ENCODE measurements around the gene MTA3.

Gene MTA3

GRCh38 chr2:42742740-42743658, 174.6 kb downstream of the MTA3 start:
- DNase-seq, result no peak

DNA sequence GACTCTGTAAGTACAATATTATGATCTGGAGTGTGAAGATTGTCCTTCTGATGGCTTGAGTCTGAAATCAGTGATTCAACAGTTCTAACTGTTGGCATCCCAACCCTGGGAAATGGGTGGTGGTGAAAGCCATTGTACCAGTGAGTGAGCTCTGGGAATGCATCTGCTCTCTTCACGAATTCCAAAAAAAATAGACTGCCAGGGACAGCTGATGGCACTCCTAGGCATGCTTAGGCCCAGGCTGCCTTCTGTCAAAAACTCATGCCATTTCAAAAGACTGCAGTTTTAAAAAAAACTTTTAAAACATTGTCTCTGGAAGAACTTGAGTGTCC, 175.2 kb downstream of the MTA3 start:
- DNase-seq, result no peak

GRCh38 chr2:42744545-42745082, 176.2 kb downstream of the MTA3 start:
- DNase-seq, result no peak

- no peak for DNase-seq
These were observed 179.0 kb downstream of the MTA3 start for GRCh38 chr2:42747422-42747821.

DNA sequence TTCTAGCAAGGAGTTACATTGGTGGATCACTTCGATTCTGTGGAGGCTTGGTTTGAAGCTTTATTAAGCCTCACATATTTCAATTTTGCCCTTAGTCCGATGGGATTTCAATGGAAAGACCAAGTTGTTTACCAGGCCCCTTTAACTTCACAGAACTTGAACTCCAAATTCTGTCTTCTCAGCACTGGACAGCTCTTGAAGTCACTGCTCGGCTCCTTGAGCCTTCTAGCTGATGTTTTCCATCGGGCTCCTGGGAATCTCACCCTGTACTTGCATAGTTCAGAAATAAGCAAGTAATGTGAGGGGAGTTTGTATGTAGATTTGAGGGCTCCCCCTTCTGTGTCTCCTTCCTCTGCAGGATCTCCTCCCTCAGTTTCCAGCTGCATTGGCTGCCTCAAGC, 180.4 kb downstream of the MTA3 start:
- DNase-seq, result no peak

- no peak for DNase-seq
These were observed 183.9 kb downstream of the MTA3 start for GRCh38 chr2:42752314-42752713.

- no peak for DNase-seq
These were observed 184.7 kb downstream of the MTA3 start for GRCh38 chr2:42752816-42753813.

DNA sequence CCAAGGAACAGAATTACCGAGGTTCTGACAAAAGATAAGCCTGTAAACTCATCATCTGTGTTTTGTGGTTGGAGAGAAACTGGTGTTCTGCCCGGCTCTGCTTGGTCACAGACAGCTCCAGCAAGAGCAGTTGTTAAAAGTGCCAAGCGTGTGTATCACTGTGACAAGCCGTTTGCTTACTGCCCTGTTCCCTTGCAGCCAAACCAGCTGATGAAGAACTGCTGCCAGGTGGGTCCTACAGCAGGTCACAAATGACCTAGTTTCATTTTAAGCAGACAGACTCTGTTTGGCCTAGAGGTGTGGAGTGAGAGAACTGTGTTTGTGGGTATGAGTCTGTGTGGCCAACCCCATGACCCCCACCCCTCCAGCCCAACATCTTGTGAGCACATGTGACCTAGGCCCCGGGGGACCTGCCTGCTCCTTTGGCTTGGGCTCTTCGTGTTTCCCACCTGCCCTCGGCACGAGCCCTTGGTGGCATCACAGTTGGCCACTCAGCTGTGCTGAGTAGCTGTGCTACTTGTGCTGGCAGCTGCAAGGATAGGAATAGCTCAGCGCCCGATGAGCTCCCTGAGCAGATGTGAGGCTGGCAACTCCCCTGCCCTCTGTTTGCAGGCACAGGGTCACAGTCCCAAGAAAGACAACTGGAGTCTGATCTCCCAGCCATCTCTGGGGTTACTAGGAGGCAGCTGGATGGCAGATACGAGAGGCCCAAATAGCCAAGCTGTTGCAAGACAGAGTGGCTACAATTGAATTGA, 185.8 kb downstream of the MTA3 start:
- DNase-seq, result peak; percentile 45 to 81

DNA sequence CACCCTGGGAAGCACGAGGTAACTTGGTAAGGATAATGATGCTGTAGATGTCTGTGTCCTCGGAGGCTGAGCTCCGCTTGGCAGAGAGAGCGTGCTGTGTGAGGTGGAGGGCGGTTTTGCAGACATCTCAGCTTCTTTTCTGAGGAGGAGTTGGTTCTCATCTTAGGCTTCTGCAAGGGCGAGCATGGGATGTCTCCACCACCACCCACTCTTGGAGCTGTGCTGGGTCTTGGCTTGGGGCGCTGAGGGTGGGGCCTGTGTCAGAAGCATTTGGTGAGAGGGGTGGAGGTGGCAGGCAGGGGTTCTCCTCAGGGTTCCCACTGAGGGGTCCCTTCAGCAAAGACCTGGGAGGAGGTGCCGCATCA, 186.3 kb downstream of the MTA3 start:
- DNase-seq, result no peak

DNA sequence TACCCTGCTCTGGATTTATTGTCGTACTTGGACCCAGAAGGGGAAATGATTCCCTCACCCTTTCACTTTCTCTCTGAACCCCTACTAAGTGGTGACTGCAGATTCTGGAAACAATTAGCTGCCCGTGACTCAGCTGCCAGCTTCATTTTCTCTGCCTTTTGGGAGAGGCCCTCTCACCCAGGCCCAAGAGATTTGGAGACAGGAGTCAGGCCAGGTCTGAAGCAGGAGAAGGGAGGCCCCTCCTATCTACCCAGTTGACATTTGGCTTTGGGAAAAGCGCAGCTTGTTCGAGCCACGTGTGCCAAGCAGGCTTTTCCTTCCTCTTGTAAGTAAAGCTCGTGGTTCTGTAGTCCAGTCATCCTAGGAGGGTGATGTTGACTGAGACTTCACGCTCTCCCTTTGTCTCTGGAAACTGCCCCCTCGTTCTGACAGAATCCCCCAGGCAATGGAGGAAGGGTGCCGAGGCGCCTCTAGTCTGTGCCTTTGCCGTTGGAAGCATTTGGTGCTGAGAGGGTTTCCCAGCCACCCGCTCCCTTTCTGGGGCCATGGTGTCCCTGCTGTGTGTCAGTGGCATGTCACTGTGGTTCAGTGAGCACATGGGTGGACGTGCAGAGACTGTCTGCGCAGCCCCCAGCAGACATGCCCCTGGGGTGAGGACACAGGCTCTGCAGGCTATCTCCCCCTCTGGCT, 186.9 kb downstream of the MTA3 start:
- DNase-seq, result no peak

GRCh38 chr2:42756150-42756775, 187.8 kb downstream of the MTA3 start:
- no peak for DNase-seq

DNA sequence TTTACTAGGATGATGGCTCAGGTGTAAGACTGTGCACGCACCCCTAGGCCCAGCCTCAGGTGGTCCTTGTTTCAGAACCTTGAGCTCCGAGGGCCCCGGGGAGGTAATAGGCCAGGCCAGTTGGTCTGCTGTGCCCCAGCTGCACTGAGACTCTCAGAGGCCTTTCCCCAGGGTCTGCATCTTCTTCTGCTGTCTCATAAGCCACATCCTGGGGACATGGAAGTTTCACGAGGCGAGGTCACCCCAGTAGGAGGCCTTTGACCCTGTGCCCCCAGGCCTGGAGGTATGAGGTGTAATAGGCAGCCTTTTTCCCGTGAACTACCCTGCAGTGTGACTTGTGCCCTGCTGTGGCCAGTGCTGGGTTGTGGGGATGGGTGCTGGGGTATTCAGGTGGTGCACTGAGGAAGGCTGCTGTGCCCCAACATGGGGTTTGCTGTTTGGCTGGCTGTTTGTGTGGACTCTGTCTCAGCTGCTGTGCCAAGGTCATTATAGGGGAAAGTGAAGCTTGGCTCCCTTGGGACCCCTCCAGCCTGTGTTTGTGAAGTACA, 188.6 kb downstream of the MTA3 start:
- no peak for DNase-seq

- no peak for DNase-seq
These were observed 189.7 kb downstream of the MTA3 start for GRCh38 chr2:42757981-42758740.

DNA sequence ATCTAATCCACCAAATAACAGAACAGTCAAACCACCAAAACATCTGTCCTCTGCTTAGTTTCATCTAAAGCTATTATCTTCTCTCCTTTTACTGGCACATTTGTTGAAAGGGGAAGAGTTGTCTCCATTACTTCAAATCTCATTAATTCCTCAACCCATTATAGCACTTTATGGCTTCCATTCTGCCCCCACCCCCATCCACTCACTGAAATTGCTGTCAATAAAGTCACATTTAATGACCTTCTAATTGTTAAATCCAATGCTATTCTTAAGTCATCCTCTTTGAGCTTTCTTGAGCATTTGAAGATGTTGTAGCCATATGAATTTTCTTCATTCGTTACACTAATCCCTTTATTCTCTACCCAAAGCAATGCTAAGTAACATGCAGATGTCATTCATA, 190.3 kb downstream of the MTA3 start:
- DNase-seq, result peak; percentile 9 to 49

GRCh38 chr2:42761554-42761953, 193.1 kb downstream of the MTA3 start:
- no peak for DNase-seq

GRCh38 chr2:42762155-42762554, 193.7 kb downstream of the MTA3 start:
- DNase-seq, result no peak

DNA sequence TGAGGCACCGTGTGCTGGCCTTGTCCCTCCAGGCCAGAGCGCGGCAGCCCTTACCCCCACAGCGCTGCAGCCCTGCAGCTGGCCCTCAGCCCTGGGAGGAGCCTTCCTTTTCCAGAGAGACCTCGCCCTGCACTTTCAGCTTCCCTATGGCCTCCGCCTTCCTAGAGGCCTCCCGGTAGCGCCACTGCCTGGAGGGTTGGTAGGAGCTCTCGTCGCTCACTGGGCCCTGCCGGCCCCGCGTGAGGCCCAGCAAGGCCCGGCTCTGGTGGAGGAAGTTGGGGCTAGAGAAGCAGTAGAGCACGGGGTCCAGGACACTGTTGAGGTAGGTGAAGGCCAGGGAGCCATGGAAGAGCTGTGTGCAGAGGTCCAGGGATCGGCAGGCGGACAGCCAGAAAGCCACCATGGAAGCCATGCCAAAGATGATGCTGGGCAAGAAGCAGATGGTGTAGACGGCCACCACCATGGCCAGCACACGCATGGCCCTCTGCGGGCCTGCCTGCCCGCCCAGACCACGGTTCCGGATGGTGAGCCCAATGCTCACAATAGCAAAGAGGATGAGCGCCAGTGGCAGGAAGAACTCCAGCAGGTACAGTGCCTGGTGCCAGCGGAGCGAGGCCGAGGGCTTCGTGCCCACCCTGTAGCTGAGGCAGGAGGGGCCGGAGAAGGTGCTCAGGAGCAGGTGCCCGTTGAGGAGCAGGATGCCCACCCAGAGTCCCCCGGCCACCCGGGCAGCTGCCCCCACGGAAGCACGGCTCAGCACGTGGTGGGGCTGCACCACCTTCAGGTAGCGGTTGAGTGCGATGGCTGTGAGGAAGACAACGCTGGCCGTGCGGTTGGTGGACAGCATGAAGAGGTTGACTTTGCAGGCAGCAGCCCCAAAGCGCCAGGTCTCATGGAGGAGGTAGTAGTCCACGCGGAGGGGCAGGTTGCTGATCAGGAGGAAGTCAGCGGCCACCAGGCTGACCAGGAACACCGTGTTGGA, 194.7 kb downstream of the MTA3 start:
- no peak for DNase-seq

DNA sequence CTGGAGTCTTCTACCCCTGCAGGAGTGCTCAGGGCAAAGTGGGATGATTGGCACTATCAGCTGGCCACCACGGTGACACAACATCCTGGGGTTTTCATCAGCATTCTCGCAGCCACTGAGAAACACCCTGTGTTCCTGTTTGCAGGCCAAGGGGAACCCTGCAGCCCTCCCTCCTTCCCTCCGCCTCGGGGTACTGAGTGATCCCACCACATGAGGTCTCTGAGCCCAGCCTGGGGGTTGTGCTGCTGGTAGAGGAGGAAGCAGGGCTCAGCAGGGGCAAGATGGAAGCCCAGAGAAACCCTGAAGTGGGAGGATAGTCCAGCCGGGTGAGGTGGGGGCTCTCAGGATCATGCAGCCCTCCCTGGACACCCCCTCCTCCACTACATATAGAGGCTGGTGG, 195.7 kb downstream of the MTA3 start, which contains the start of gene OXER1:
Gene OXER1 (minus strand): TSS at position 40 of the 400 bp plus-strand sequence. CDS start 73 bp downstream, outside the sequence.
- DNase-seq, result no peak

- no peak for DNase-seq
These were observed 196.5 kb downstream of the MTA3 start for GRCh38 chr2:42764901-42765300.

Data from NCI-H524 (cell line).